GM19395 (cell line): Measurements from ENCODE around the gene EPB41L1.

Experiments used
- ATAC-seq: cut with Tn5 transposase; IDR thresholded peaks from one replicate; pipeline ENCODE4 v1.9.1; 2021; ENCODE audit warnings: mild to moderate bottlenecking, moderate library complexity; ENCODE audit not compliant: unreplicated experiment

EPB41L1 gene

GRCh38 chr20:36184816-36185776 is 30.6 kb downstream of the EPB41L1 start:
- ATAC-seq = no peak

- no peak for ATAC-seq
Measured at GRCh38 chr20:36193977-36194712, 39.6 kb downstream of the EPB41L1 start.

GRCh38 chr20:36196676-36197075 is 42.1 kb downstream of the EPB41L1 start:
- no peak for ATAC-seq

GRCh38 chr20:36197271-36197670 is 42.7 kb downstream of the EPB41L1 start:
- no peak for ATAC-seq

GRCh38 chr20:36199345-36200257 is 45.1 kb downstream of the EPB41L1 start:
- no peak for ATAC-seq

GRCh38 chr20:36200451-36200850 is 45.9 kb downstream of the EPB41L1 start:
- no peak for ATAC-seq

- no peak for ATAC-seq
Measured at GRCh38 chr20:36201198-36201597, 46.7 kb downstream of the EPB41L1 start.

GRCh38 chr20:36202891-36203338 is 48.4 kb downstream of the EPB41L1 start:
- ATAC-seq = no peak

GRCh38 chr20:36203861-36204260 is 49.3 kb downstream of the EPB41L1 start:
- no peak for ATAC-seq

- no peak for ATAC-seq
Measured at GRCh38 chr20:36205026-36205425, 50.5 kb downstream of the EPB41L1 start.

- no peak for ATAC-seq
Measured at GRCh38 chr20:36206068-36206467, 51.5 kb downstream of the EPB41L1 start.

- ATAC-seq = no peak
Measured at GRCh38 chr20:36206641-36207040, 52.1 kb downstream of the EPB41L1 start.

- ATAC-seq = no peak
Measured at GRCh38 chr20:36207602-36208001, 53.1 kb downstream of the EPB41L1 start.

GRCh38 chr20:36208257-36208656 is 53.7 kb downstream of the EPB41L1 start:
- ATAC-seq = no peak

GRCh38 chr20:36210436-36211021 is 56.0 kb downstream of the EPB41L1 start:
- no peak for ATAC-seq

GRCh38 chr20:36213362-36213761 is 58.8 kb downstream of the EPB41L1 start:
- ATAC-seq = no peak

GRCh38 chr20:36214684-36215256 is 60.2 kb downstream of the EPB41L1 start:
- ATAC-seq = no peak

- ATAC-seq = no peak
Measured at GRCh38 chr20:36215778-36216177, 61.2 kb downstream of the EPB41L1 start.

GRCh38 chr20:36216314-36217025 is 61.9 kb downstream of the EPB41L1 start:
- ATAC-seq = no peak
